ENCODE results near the gene TIPIN.

DNA sequence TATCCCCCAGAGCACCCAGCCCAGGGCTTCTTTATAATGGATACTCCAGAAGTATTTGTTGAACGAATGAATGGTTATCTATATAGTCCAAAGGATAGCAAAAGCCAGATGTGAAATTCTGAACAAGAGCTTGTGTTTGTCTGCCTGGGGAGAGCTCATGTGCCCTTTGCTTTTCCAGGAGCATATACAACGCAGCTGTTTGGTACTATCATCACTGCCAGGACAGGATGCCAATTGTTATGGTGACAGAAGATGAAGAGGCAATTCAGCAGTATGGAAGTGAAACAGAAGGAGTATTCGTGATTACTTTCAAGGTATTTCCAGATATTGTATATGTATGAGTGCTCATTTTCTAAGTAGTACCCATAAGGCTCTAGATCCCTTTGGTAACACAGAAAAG, 48.0 kb downstream of the TIPIN start:
- TF ChIP-seq, protein P1, sequence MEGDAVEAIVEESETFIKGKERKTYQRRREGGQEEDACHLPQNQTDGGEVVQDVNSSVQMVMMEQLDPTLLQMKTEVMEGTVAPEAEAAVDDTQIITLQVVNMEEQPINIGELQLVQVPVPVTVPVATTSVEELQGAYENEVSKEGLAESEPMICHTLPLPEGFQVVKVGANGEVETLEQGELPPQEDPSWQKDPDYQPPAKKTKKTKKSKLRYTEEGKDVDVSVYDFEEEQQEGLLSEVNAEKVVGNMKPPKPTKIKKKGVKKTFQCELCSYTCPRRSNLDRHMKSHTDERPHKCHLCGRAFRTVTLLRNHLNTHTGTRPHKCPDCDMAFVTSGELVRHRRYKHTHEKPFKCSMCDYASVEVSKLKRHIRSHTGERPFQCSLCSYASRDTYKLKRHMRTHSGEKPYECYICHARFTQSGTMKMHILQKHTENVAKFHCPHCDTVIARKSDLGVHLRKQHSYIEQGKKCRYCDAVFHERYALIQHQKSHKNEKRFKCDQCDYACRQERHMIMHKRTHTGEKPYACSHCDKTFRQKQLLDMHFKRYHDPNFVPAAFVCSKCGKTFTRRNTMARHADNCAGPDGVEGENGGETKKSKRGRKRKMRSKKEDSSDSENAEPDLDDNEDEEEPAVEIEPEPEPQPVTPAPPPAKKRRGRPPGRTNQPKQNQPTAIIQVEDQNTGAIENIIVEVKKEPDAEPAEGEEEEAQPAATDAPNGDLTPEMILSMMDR (conservative IDR thresholded peaks at IDR 0.05; ENCODE audit: low read depth, low read length) = no peak
- TF ChIP-seq EZH2 (IDR thresholded peaks at IDR 0.05; ENCODE audit: low read length, unreplicated experiment) = no peak
- no peak for TF ChIP-seq EZH2phosphoT487 (IDR thresholded peaks at IDR 0.05; ENCODE audit: borderline replicate concordance, low read length)

All from PC-3 (cell line).